ENCODE measurements around the gene TCF7L1. TPM values are rescaled to one million over a fixed set of nuclear protein-coding genes. Genes with fewer than 3 reads are reported as not detected.
A peak's percentile ranks its signal among the peaks of the same experiment; 100 is the strongest.
"Not testable (repeated sequence)": the region's sequence is repeated elsewhere in the genome, so short reads cannot be mapped to it uniquely, and the experiment has no call there.

The TCF7L1 gene
- total RNA-seq, 4 donors from 2014 or later, result 0.55 to 3.0 (median 1.8) TPM

DNA sequence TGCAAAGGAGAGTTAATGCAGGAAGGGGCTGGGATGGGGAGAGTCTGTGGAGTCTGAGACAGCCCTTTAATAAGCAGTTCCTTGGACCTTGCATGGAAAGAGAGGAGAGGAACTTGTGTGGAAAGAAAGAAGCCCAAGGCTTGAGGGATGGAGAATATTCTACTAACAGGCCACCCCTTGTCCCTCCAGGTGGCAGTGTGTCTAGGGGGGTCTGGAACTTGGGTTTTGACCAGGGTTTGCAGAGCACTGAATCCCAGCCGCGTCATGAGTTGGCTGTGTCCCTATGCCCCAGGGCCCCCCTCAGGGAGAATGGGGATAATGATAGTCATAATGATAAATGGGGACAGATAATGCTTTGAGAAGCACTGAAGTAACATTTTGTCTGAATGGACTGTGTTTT, 15.0 kb downstream of the TCF7L1 start:
- Histone ChIP-seq H3K4me3 (no peak overlapping the region), H3K36me3 (no peaks in the 10 kb centered on the region), H3K27ac (no peak overlapping the region), H3K9me3 (no peaks in the 10 kb centered on the region), H3K4me1 (no peaks in the 10 kb centered on the region), H3K27me3 (no peaks in the 10 kb centered on the region)
- TF ChIP-seq, protein P1, sequence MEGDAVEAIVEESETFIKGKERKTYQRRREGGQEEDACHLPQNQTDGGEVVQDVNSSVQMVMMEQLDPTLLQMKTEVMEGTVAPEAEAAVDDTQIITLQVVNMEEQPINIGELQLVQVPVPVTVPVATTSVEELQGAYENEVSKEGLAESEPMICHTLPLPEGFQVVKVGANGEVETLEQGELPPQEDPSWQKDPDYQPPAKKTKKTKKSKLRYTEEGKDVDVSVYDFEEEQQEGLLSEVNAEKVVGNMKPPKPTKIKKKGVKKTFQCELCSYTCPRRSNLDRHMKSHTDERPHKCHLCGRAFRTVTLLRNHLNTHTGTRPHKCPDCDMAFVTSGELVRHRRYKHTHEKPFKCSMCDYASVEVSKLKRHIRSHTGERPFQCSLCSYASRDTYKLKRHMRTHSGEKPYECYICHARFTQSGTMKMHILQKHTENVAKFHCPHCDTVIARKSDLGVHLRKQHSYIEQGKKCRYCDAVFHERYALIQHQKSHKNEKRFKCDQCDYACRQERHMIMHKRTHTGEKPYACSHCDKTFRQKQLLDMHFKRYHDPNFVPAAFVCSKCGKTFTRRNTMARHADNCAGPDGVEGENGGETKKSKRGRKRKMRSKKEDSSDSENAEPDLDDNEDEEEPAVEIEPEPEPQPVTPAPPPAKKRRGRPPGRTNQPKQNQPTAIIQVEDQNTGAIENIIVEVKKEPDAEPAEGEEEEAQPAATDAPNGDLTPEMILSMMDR (IDR thresholded peaks at IDR 0.05), result no peak
- no peak for TF ChIP-seq EP300 (IDR thresholded peaks at IDR 0.05)
- no peak for TF ChIP-seq POLR2AphosphoS5 (IDR thresholded peaks at IDR 0.05)
- no peak for TF ChIP-seq POLR2A (IDR thresholded peaks at IDR 0.05)
- DNase-seq (ENCODE audit: low spot score in 2 of 2), result no peak
- 58% methylated on average over 2 of the region's 2 CpGs for WGBS

DNA sequence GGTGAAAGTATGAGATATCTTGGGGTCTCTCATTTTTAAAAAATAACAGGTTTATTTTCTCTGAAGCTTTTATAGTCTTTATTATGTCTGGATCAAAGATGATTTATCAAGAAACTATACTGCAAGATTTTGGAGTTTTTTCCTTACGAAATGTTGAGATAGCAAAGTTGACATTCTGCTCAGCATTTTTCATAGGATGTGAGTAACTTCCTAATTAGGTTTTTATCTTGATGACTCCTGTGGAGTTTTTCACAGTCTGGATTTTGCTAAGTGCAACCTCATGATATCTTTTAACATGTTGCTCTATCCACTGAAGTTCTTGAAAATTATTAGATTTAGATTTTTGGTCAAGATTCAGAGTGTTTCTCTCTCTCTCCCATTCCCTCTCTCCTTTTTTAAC, 17.8 kb downstream of the TCF7L1 start:
- no peaks in the 10 kb centered on the region for H3K27me3 ChIP-seq
- DNase-seq (ENCODE audit: low spot score in 2 of 2), result no peak
- H3K4me1 ChIP-seq, result peaks cover 16% of the 10 kb centered on the region
- H3K27ac ChIP-seq, result no peak overlapping the region
- WGBS, result 72% methylated on average over 1 of the region's 1 CpG
- no peaks in the 10 kb centered on the region for H3K9me3 ChIP-seq
- no peaks in the 10 kb centered on the region for H3K36me3 ChIP-seq
- H3K4me3 ChIP-seq, result no peak overlapping the region
- TF ChIP-seq, protein P1 (IDR thresholded peaks at IDR 0.05), result no peak
- TF ChIP-seq POLR2AphosphoS5 (IDR thresholded peaks at IDR 0.05) (no peak), POLR2A (IDR thresholded peaks at IDR 0.05) (no peak), EP300 (IDR thresholded peaks at IDR 0.05) (no peak)

DNA sequence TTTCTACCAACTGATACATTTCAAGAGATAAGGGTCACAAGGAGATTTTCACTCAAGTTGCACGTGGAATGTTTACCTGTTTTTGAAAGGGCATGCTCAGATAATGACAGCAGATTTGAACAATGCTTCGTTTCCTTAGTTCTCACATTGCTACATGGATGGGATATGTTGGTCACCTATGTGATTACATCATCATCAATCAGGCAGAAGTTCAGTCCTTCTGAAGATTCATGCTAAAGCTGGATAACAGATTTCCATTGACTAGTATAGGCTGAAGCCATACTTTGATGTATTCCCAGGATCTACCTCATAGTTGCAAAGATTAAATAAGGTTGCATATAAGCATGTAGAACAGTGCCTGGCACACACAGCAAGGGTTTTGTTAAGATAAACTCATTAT, 19.7 kb downstream of the TCF7L1 start:
- DNase-seq (ENCODE audit: low spot score in 2 of 2), result no peak
- no peaks in the 10 kb centered on the region for H3K9me3 ChIP-seq
- no peak overlapping the region for H3K27ac ChIP-seq
- WGBS, result 83% methylated on average over 2 of the region's 2 CpGs
- no peaks in the 10 kb centered on the region for H3K36me3 ChIP-seq
- no peak overlapping the region for H3K4me3 ChIP-seq
- TF ChIP-seq, protein P1 (IDR thresholded peaks at IDR 0.05), result no peak
- TF ChIP-seq POLR2AphosphoS5 (IDR thresholded peaks at IDR 0.05) (no peak), POLR2A (IDR thresholded peaks at IDR 0.05) (no peak), EP300 (IDR thresholded peaks at IDR 0.05) (no peak)
- no peaks in the 10 kb centered on the region for H3K27me3 ChIP-seq
- peaks cover 25% of the 10 kb centered on the region for H3K4me1 ChIP-seq

DNA sequence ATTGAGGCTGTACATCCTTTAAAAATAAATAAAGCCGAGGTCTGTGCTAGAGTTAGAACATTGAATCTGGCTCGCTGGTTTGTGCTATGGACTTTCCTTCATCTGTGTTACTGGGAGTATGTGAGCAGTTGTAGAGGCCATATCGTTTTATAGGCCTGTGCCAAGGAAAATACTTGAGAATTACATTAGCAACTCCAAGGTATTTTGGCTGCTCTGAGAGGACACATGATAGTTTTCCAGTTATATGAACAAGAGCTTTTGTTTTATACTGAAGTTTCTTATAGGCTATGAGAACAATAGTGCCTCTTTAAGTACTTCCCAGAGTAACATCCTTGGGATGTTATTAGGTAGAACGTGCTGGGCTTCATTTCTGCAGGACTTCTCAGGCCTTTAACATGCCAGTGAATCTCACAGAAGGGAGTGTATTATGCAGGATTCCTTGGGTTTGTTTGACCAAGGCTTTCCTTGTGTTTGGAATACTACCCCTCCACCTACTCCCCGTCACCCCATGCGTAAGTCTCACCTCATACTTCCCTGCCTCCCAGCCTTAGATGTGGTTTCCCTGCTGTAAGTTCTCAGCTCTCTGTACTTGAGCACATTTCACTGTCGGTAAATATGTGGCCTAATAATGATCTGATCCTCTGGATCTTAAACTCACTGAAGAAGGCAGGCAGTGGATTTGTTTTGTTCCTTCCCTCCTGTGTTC, 21.0 kb downstream of the TCF7L1 start:
- TF ChIP-seq POLR2A (IDR thresholded peaks at IDR 0.05), result no peak
- no peak for TF ChIP-seq POLR2AphosphoS5 (IDR thresholded peaks at IDR 0.05)
- no peak for TF ChIP-seq EP300 (IDR thresholded peaks at IDR 0.05)
- TF ChIP-seq, protein P1 (IDR thresholded peaks at IDR 0.05), result no peak
- Histone ChIP-seq H3K27me3 (no peaks in the 10 kb centered on the region), H3K36me3 (no peaks in the 10 kb centered on the region), H3K4me1 (peaks cover 34% of the 10 kb centered on the region), H3K9me3 (no peaks in the 10 kb centered on the region), H3K27ac (peak overlapping the region; percentile 53), H3K4me3 (no peak overlapping the region)
- DNase-seq (ENCODE audit: low spot score in 2 of 2), result no peak
- whole genome bisulfite sequencing, result 71% methylated on average over 7 of the region's 7 CpGs

DNA sequence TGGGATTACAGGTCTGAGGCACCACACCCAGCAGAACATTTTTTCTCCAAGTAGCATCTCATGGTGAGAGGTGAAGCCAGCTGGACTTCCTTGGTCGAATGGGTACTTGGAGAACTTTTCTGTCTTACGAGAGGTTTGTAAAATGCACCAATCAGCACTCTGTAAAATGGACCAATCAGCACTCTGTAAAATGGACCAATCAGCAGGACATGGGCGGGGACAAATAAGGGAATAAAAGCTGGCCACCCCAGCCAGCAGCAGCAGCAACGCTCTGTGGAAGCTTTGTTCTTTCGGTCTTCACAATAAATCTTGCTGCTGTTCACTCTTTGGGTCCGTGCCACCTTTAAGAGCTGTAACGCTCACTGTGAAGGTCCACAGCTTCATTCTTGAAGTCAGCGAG, 21.9 kb downstream of the TCF7L1 start:
- not testable (repeated sequence) for H3K9me3 ChIP-seq; DNase-seq (ENCODE audit: low spot score in 2 of 2); H3K27me3 ChIP-seq; H3K36me3 ChIP-seq; H3K4me3 ChIP-seq
- H3K27ac ChIP-seq, result peak overlapping the region; percentile 53
- peaks cover 37% of the 10 kb centered on the region for H3K4me1 ChIP-seq
- 93% methylated on average over 8 of the region's 8 CpGs for WGBS

DNA sequence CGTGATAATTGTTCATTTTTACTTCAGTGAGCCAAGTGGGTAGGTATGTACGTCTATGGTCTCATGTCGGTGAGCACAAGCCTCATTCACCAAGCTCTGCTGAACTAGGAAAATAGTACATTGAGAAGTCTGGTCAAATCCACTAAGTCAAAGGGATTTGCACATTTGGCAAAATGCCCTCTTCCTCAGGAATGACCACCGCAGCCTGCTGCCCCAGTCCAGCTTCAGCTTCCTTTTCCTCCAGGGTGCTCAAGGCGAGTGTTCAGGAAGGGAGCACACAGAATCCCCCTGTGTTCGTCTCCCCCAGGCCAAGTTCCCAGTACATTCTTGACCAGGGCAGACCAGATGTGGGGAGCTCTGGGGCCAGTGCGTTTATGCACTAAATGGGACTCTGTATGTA, 23.0 kb downstream of the TCF7L1 start:
- Histone ChIP-seq H3K4me1 (peaks cover 37% of the 10 kb centered on the region), H3K9me3 (no peaks in the 10 kb centered on the region), H3K4me3 (no peak overlapping the region), H3K27ac (no peak overlapping the region), H3K27me3 (no peaks in the 10 kb centered on the region), H3K36me3 (no peaks in the 10 kb centered on the region)
- TF ChIP-seq EP300 (IDR thresholded peaks at IDR 0.05), result no peak
- no peak for TF ChIP-seq POLR2A (IDR thresholded peaks at IDR 0.05)
- TF ChIP-seq, protein P1 (IDR thresholded peaks at IDR 0.05), result no peak
- no peak for TF ChIP-seq POLR2AphosphoS5 (IDR thresholded peaks at IDR 0.05)
- DNase-seq (ENCODE audit: low spot score in 2 of 2), result no peak
- WGBS, result 73% methylated on average over 7 of the region's 7 CpGs

All from suprapubic skin (tissue), 4 donors.